CD4-positive, alpha-beta T cell (primary cell): Measurements from ENCODE around the gene PEX19. TPM values are rescaled to one million over a fixed set of nuclear protein-coding genes. Genes with fewer than 3 reads are reported as not detected.

ENCODE experiments used
- ATAC-seq: fragments of 200-7000 bp; cut with Tn5 transposase; one replicate; pipeline ENCODE4 v1.10.0; 2022; ENCODE audit warnings: mild to moderate bottlenecking; ENCODE audit not compliant: poor library complexity
- CTCF ChIA-PET: fragments of 350-600 bp; sonication (Branson Sonifier 250); formaldehyde crosslinking; loops from one replicate; lab custom pipeline; 2021; ENCODE audit warnings: antibody characterized with exemption, inconsistent platforms; lab: Charles Lee
- POLR2A ChIA-PET: fragments of 350-600 bp; sonication (Branson Sonifier 250); formaldehyde crosslinking; loops from one replicate; lab custom pipeline; 2021; ENCODE audit warnings: antibody characterized with exemption, inconsistent platforms; lab: Charles Lee
- DNase-seq, 14 experiments: peaks; one replicate each; pipeline ENCODE4 v3.0.0-alpha.2; 2013 to 2020; ENCODE audit warnings: mixed read lengths in 2 of 14
- H3K27ac ChIP-seq, 2 donors: one replicate each; pipeline versions ENCODE4 v1.5.1 to v1.7.0; 2013; ENCODE audit warnings: low read length in 2 of 2, low read depth in 1 of 2, mild to moderate bottlenecking in 1 of 2
- H3K27me3 ChIP-seq, 2 experiments: 1 replicate in 1 of 2; 2 replicates in 1 of 2; pipeline versions ENCODE4 v1.6.1 to v1.7.0; 2013; ENCODE audit warnings: low read length in 2 of 2, control low read depth in 1 of 2, mild to moderate bottlenecking in 1 of 2, moderate library complexity in 1 of 2; ENCODE audit not compliant: insufficient read depth in 2 of 2, control insufficient read depth in 1 of 2
- H3K36me3 ChIP-seq: one replicate; pipeline ENCODE4 v1.6.1; 2013; ENCODE audit warnings: low read length, control low read depth; ENCODE audit not compliant: insufficient read depth
- H3K4me1 ChIP-seq: one replicate; pipeline ENCODE4 v1.6.1; 2013; ENCODE audit warnings: low read length, control low read depth; ENCODE audit not compliant: insufficient read depth
- H3K4me3 ChIP-seq: one replicate; pipeline ENCODE4 v1.5.1; 2013; ENCODE audit warnings: mild to moderate bottlenecking, low read length, moderate library complexity
- H3K9me3 ChIP-seq, 2 experiments: 1 replicate in 1 of 2; 2 replicates in 1 of 2; pipeline versions ENCODE4 v1.6.1 to v1.7.0; 2013; ENCODE audit warnings: low read length in 2 of 2, mild to moderate bottlenecking in 2 of 2, control low read depth in 1 of 2, moderate library complexity in 1 of 2; ENCODE audit not compliant: control insufficient read depth in 1 of 2, insufficient read depth in 1 of 2
- H3K27ac Mint-ChIP-seq: one replicate; pipeline ENCODE4 v1.8.0; 2020; ENCODE audit warnings: mixed read lengths
- H3K27me3 Mint-ChIP-seq: one replicate; pipeline ENCODE4 v1.8.0; 2021; ENCODE audit warnings: mixed read lengths
- H3K36me3 Mint-ChIP-seq: one replicate; pipeline ENCODE4 v1.8.0; 2021; ENCODE audit warnings: low read depth, mixed read lengths
- H3K4me1 Mint-ChIP-seq: one replicate; pipeline ENCODE4 v1.8.0; 2021; ENCODE audit warnings: low read depth, mixed read lengths
- H3K4me3 Mint-ChIP-seq: one replicate; pipeline ENCODE4 v1.8.0; 2020; ENCODE audit warnings: mild to moderate bottlenecking, mixed read lengths
- H3K9me3 Mint-ChIP-seq: one replicate; pipeline ENCODE4 v1.8.0; 2020; ENCODE audit warnings: mixed read lengths
- intact Hi-C, 2 experiments: fragments of 100-400 bp; cut with DNase I in 1 of 2; cut with micrococcal nuclease in 1 of 2; formaldehyde crosslinking; loops; one replicate each; pipeline versions ENCODE4 v1.15.1 to v1.9.0; 2023 to 2025; cut with DNase I, micrococcal nuclease
- total RNA-seq, 174 experiments: library from RNA in 2 of 174; stranded (reverse) in 2 of 174; gene quantifications; one replicate each; pipeline ENCODE4 v1.2.3 and lab custom pipeline; 2021 to 2026
- TF ChIP-seq, protein P1 (sequence below): fragments of 200-600 bp; IDR thresholded peaks from one replicate; pipeline ENCODE4 v1.8.0; 2022; ENCODE audit warnings: antibody characterized with exemption, mild to moderate bottlenecking

Gene PEX19
- total RNA-seq, 2 experiments from 2014 or later = 32.0 to 33.4 TPM

DNA sequence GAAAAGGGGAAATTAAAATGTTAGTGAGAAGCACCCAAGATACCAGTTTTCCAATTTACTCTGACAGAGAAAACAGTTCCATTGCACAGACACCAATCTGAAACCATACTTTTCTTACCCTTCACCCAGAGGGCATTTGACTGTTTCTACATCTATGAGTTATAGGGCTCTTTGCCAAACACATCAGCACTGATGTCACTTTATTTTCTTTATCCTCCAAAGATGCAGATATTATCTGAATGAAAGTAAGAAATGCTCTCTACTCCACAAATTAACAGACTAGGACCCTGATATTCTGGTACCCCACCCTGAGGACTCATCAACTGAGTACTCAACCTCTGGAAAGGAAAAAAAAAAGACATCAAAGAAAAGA, 24.2 kb upstream of the PEX19 start:
- H3K9me3 ChIP-seq = no peaks in the 10 kb centered on the region
- DNase-seq = no peak
- H3K27me3 Mint-ChIP-seq = no peaks in the 10 kb centered on the region
- H3K36me3 Mint-ChIP-seq = peaks cover 93% of the 10 kb centered on the region
- no peaks in the 10 kb centered on the region for H3K4me1 Mint-ChIP-seq
- no peak overlapping the region for H3K27ac ChIP-seq
- H3K9me3 Mint-ChIP-seq = no peaks in the 10 kb centered on the region
- H3K36me3 ChIP-seq = peaks cover 95% of the 10 kb centered on the region
- ChIA-PET CTCF (interaction anchor here (1.1 to 3.7 kb wide), 2 partner anchors 18 kb away, joined by 3 to 11 read pairs; no protein-coding TSS in a partner anchor), POLR2A (no interaction called here)
- no peak overlapping the region for H3K27ac Mint-ChIP-seq
- no peaks in the 10 kb centered on the region for H3K4me1 ChIP-seq
- intact Hi-C loops = no loop called here
- no peak overlapping the region for H3K4me3 ChIP-seq
- TF ChIP-seq, protein P1, sequence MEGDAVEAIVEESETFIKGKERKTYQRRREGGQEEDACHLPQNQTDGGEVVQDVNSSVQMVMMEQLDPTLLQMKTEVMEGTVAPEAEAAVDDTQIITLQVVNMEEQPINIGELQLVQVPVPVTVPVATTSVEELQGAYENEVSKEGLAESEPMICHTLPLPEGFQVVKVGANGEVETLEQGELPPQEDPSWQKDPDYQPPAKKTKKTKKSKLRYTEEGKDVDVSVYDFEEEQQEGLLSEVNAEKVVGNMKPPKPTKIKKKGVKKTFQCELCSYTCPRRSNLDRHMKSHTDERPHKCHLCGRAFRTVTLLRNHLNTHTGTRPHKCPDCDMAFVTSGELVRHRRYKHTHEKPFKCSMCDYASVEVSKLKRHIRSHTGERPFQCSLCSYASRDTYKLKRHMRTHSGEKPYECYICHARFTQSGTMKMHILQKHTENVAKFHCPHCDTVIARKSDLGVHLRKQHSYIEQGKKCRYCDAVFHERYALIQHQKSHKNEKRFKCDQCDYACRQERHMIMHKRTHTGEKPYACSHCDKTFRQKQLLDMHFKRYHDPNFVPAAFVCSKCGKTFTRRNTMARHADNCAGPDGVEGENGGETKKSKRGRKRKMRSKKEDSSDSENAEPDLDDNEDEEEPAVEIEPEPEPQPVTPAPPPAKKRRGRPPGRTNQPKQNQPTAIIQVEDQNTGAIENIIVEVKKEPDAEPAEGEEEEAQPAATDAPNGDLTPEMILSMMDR = no peak
- no peaks in the 10 kb centered on the region for H3K27me3 ChIP-seq
- no peak overlapping the region for H3K4me3 Mint-ChIP-seq
- no peak for ATAC-seq

DNA sequence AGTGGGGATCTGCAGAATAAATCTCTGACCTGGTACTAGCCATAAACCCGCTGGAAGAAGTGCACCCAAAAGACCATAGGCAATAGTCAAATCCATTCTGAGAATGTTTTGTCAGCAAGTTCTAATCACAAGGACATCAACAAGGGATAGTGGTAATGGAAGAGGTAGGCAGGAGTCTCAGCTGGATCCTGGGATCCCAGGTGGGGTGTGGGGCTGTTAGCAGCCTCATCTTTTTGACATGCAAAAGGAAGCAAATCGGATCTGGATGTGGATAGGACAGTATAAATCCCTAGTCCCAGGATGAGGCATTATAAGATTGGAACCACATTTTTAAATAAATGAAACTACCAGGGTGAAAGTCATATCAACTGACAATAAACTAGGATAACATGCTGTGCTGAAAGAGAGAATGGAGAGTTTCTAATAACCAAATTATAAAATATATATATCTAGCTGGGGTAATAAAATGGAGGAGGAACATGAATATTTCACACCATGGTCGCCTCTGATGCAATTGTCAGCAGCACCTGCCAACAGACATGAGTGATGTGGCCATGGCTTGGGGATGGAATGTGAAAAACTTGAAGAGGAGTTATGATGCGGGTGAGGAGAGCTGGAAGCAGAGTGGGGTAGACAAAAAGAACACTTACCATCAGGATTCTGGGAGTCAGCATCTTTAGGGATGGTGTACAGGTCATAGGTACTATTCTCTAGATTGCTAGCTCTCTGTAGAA, 23.7 kb upstream of the PEX19 start:
- Histone ChIP-seq H3K36me3 (peaks cover 95% of the 10 kb centered on the region), H3K9me3 (no peaks in the 10 kb centered on the region), H3K4me3 (no peak overlapping the region), H3K27ac (no peak overlapping the region), H3K4me1 (no peaks in the 10 kb centered on the region), H3K27me3 (no peaks in the 10 kb centered on the region)
- TF ChIP-seq, protein P1 = no peak
- intact Hi-C loops = no loop called here
- no peaks in the 10 kb centered on the region for H3K9me3 Mint-ChIP-seq
- no peak for DNase-seq
- H3K36me3 Mint-ChIP-seq = peaks cover 91% of the 10 kb centered on the region
- no peak for ATAC-seq
- no peak overlapping the region for H3K27ac Mint-ChIP-seq
- H3K4me3 Mint-ChIP-seq = no peak overlapping the region
- POLR2A ChIA-PET = interaction anchor here (0.6 to 1.0 kb wide), 2 partner anchors 18 to 1557 kb away, joined by 3 to 5 read pairs; no protein-coding TSS in a partner anchor
- no peaks in the 10 kb centered on the region for H3K4me1 Mint-ChIP-seq
- CTCF ChIA-PET = interaction anchor here (3.7 kb wide), 1 partner anchor 17 kb away, joined by 11 read pairs; no protein-coding TSS in a partner anchor
- no peaks in the 10 kb centered on the region for H3K27me3 Mint-ChIP-seq

DNA sequence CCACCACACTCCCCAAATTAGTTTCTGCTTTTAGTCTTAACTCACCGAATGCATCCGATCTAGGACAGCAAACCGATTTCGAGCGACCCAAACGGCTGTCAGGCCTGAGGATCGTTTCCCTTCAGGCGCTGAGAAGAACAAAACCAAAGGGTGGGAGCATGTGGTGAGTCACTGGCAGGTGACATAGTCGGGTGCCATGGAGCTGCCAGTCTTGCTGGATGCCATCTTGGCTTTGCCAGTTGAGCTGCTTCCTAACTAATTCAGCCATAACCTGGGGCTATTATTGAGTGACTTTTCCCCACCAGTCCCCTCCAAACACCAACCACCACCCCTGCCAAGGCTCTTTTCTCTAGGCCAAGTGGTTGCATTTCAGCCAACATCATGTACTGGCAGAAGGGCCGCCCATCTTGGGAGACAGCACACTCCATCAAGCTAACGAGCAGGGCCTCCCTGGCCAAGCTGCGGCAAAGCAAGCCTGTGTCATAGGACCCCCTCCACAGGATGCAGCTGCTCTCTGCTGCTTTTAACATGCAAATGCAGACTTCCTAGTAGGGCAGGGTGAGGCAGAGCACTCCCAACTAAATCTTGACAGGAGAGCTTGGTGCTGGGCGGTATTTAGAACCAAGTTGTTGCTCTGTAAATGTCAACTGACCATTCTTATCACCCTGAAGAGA, 22.3 kb upstream of the PEX19 start:
- Mint-ChIP-seq H3K9me3 (no peaks in the 10 kb centered on the region), H3K27me3 (no peaks in the 10 kb centered on the region), H3K36me3 (peaks cover 86% of the 10 kb centered on the region), H3K4me3 (no peak overlapping the region), H3K4me1 (no peaks in the 10 kb centered on the region), H3K27ac (no peak overlapping the region)
- TF ChIP-seq, protein P1 = no peak
- no peaks in the 10 kb centered on the region for H3K4me1 ChIP-seq
- H3K27me3 ChIP-seq = no peaks in the 10 kb centered on the region
- POLR2A ChIA-PET = no interaction called here
- ATAC-seq (no peak), DNase-seq (no peak)
- peaks cover 93% of the 10 kb centered on the region for H3K36me3 ChIP-seq
- CTCF ChIA-PET = interaction anchor here (3.7 kb wide), 1 partner anchor 16 kb away, joined by 11 read pairs; no protein-coding TSS in a partner anchor
- no peak overlapping the region for H3K27ac ChIP-seq
- no peak overlapping the region for H3K4me3 ChIP-seq
- intact Hi-C loops = no loop called here
- H3K9me3 ChIP-seq = no peaks in the 10 kb centered on the region
